T-helper 17 cell (primary cell): Measurements from ENCODE around the gene LSP1. TPM values are rescaled to one million over a fixed set of nuclear protein-coding genes. Genes with fewer than 3 reads are reported as not detected.

Experiments
- ATAC-seq: fragments of 150-1000 bp; cut with Tn5 transposase; 2 replicates; pipeline ENCODE4 v1.10.0; 2021; ENCODE audit warnings: mild to moderate bottlenecking, moderate library complexity
- DNase-seq, 3 donors: peaks; one replicate each; pipeline versions ENCODE4 v3.0.0 to v3.0.0-alpha.2; 2020 to 2021
- H3K9me3 ChIP-seq: one replicate; pipeline ENCODE4 v1.7.0; 2013; ENCODE audit warnings: low read length, mild to moderate bottlenecking; ENCODE audit not compliant: control insufficient read depth, poor library complexity, severe bottlenecking
- H3K27ac Mint-ChIP-seq: one replicate; pipeline ENCODE4 v1.8.0; 2022; ENCODE audit warnings: mild to moderate bottlenecking, moderate library complexity, mixed read lengths
- H3K27me3 Mint-ChIP-seq: one replicate; pipeline ENCODE4 v1.8.0; 2022; ENCODE audit warnings: mixed read lengths
- H3K36me3 Mint-ChIP-seq: one replicate; pipeline ENCODE4 v1.8.0; 2022; ENCODE audit warnings: low read depth, mixed read lengths
- H3K4me1 Mint-ChIP-seq: one replicate; pipeline ENCODE4 v1.8.0; 2022; ENCODE audit warnings: mild to moderate bottlenecking, mixed read lengths
- H3K4me3 Mint-ChIP-seq: one replicate; pipeline ENCODE4 v1.8.0; 2022; ENCODE audit warnings: mild to moderate bottlenecking, moderate library complexity, mixed read lengths
- total RNA-seq, 4 donors: library from RNA in 2 of 4; stranded (reverse) in 2 of 4; gene quantifications; one replicate each; pipeline ENCODE4 v1.2.3 and lab custom pipeline; 2022 to 2026

The LSP1 gene
- total RNA-seq, 2 donors from 2014 or later: 297 to 299 TPM

- Mint-ChIP-seq H3K4me3 (no peak overlapping the region), H3K36me3 (no peaks in the 10 kb centered on the region), H3K27me3 (peaks cover 14% of the 10 kb centered on the region), H3K4me1 (peaks cover 5% of the 10 kb centered on the region), H3K27ac (no peak overlapping the region)
- DNase-seq (no peak), ATAC-seq (no peak)
- no peaks in the 10 kb centered on the region for H3K9me3 ChIP-seq
Measured at GRCh38 chr11:1836011-1836945, 16.6 kb upstream of the LSP1 start.

DNA sequence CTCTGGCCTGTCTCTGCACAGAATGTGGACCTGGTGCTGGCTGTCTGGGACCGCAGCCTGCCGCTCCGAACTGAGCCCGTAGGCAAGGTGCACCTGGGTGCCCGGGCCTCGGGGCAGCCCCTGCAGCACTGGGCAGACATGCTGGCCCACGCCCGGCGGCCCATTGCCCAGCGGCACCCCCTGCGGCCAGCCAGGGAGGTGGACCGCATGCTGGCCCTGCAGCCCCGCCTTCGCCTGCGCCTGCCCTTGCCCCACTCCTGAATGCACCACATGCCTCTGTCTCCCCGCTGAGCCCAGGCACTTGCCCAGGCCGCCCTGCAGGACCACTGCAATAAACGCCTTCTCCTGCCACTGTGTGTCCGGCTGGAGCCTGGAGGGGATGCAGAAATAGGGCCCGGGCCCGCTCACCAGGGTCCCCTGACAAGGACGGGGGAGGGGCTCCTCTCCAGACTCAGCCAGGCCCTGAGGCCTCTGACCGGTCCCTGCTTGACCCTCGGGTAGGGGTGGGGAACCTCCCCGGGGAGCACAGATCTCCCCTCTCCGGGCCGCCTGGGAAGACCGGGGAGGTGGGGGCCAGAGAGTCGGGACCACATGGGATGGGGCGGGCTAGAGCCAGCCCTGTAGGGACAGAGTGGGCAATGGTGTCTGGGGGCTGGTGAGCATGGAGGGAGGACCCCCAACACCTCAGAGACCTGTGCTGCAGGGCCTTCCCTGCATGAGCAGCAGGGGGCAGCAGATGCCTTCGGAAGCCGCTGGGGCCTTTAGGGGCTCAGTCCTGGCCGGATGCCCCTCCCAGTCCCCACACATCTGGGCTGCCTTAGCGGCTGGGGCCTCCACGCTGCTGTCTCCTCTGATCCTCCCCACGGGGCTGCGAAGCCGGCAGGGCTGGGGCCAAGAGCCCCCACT, 15.5 kb upstream of the LSP1 start:
- no peaks in the 10 kb centered on the region for H3K9me3 ChIP-seq
- DNase-seq (peak; percentile 67 to 72 (median 69)), ATAC-seq (peak; percentile 88)
- no peaks in the 10 kb centered on the region for H3K36me3 Mint-ChIP-seq
- H3K4me3 Mint-ChIP-seq: no peak overlapping the region
- peaks cover 8% of the 10 kb centered on the region for H3K27me3 Mint-ChIP-seq
- no peak overlapping the region for H3K27ac Mint-ChIP-seq
- H3K4me1 Mint-ChIP-seq: peaks cover 3% of the 10 kb centered on the region

- DNase-seq (no peak), ATAC-seq (peak; percentile 24)
- no peaks in the 10 kb centered on the region for H3K9me3 ChIP-seq
- H3K4me3 Mint-ChIP-seq: no peak overlapping the region
- H3K4me1 Mint-ChIP-seq: peaks cover 5% of the 10 kb centered on the region
- H3K36me3 Mint-ChIP-seq: no peaks in the 10 kb centered on the region
- H3K27me3 Mint-ChIP-seq: peaks cover 7% of the 10 kb centered on the region
- no peak overlapping the region for H3K27ac Mint-ChIP-seq
Measured at GRCh38 chr11:1838077-1838425, 14.8 kb upstream of the LSP1 start.

- Mint-ChIP-seq H3K27me3 (peaks cover 2% of the 10 kb centered on the region), H3K4me3 (no peak within 1 kb of the TSS), H3K27ac (no peak within 1 kb of the TSS), H3K36me3 (no peaks in the 10 kb centered on the region), H3K4me1 (peaks cover 10% of the 10 kb centered on the region)
- DNase-seq: no peak
- no peaks in the 10 kb centered on the region for H3K9me3 ChIP-seq
- no peak for ATAC-seq
Measured at GRCh38 chr11:1838426-1839144, 14.3 kb upstream of the LSP1 start, which contains the start of gene TNNI2. TSS of gene TNNI2 (plus strand) at chr11:1838981. CDS start at chr11:1839697, 716 bp downstream.

GRCh38 chr11:1839204-1839923, 13.5 kb upstream of the LSP1 start:
- H3K27ac Mint-ChIP-seq: no peak overlapping the region
- no peaks in the 10 kb centered on the region for H3K27me3 Mint-ChIP-seq
- no peak overlapping the region for H3K4me3 Mint-ChIP-seq
- no peaks in the 10 kb centered on the region for H3K9me3 ChIP-seq
- H3K4me1 Mint-ChIP-seq: peaks cover 18% of the 10 kb centered on the region
- no peaks in the 10 kb centered on the region for H3K36me3 Mint-ChIP-seq
- DNase-seq (no peak), ATAC-seq (no peak)

GRCh38 chr11:1839924-1840779, 12.7 kb upstream of the LSP1 start:
- no peaks in the 10 kb centered on the region for H3K27me3 Mint-ChIP-seq
- no peaks in the 10 kb centered on the region for H3K9me3 ChIP-seq
- ATAC-seq (peak; percentile 25), DNase-seq (no peak)
- no peak overlapping the region for H3K27ac Mint-ChIP-seq
- no peak overlapping the region for H3K4me3 Mint-ChIP-seq
- peaks cover 26% of the 10 kb centered on the region for H3K4me1 Mint-ChIP-seq
- H3K36me3 Mint-ChIP-seq: peaks cover 3% of the 10 kb centered on the region

- no peaks in the 10 kb centered on the region for H3K9me3 ChIP-seq
- Mint-ChIP-seq H3K36me3 (peaks cover 5% of the 10 kb centered on the region), H3K27me3 (no peaks in the 10 kb centered on the region), H3K27ac (no peak overlapping the region), H3K4me1 (peaks cover 32% of the 10 kb centered on the region), H3K4me3 (no peak overlapping the region)
- DNase-seq (no peak), ATAC-seq (no peak)
Measured at GRCh38 chr11:1840780-1841480, 12.0 kb upstream of the LSP1 start.

DNA sequence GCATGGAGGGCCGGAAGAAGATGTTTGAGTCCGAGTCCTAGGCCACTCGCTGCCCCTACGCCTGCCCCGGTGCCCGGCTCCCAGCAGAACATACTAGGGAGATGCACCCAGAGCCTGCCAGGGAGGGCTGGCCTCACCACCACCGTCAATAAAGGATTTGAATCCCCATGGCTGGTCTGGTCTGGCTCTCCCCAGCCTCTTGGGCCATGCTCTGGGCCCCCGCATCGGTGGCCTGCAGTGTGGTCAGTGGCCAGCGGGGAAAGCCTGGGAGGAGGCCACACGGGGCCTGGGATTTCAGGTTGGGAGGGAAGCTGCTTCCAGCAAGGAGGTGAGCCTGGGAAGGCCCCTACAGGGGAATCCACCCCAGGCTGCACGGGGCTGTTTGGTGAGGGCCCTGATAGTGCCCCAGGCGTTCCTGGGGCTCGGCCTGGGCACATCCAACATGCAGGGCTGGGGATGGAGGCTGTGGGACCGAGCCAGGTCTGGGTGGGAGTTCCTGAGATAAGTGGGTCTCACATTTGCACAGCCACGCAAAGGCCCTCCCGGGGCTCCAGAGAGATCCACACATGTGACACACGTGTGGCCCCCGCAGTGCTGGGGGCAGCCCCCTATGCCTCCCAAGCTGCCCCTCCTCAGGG, 11.3 kb upstream of the LSP1 start:
- Mint-ChIP-seq H3K4me3 (no peak overlapping the region), H3K36me3 (peaks cover 5% of the 10 kb centered on the region), H3K27me3 (no peaks in the 10 kb centered on the region), H3K4me1 (peaks cover 35% of the 10 kb centered on the region), H3K27ac (no peak overlapping the region)
- DNase-seq (no peak), ATAC-seq (no peak)
- H3K9me3 ChIP-seq: no peaks in the 10 kb centered on the region

DNA sequence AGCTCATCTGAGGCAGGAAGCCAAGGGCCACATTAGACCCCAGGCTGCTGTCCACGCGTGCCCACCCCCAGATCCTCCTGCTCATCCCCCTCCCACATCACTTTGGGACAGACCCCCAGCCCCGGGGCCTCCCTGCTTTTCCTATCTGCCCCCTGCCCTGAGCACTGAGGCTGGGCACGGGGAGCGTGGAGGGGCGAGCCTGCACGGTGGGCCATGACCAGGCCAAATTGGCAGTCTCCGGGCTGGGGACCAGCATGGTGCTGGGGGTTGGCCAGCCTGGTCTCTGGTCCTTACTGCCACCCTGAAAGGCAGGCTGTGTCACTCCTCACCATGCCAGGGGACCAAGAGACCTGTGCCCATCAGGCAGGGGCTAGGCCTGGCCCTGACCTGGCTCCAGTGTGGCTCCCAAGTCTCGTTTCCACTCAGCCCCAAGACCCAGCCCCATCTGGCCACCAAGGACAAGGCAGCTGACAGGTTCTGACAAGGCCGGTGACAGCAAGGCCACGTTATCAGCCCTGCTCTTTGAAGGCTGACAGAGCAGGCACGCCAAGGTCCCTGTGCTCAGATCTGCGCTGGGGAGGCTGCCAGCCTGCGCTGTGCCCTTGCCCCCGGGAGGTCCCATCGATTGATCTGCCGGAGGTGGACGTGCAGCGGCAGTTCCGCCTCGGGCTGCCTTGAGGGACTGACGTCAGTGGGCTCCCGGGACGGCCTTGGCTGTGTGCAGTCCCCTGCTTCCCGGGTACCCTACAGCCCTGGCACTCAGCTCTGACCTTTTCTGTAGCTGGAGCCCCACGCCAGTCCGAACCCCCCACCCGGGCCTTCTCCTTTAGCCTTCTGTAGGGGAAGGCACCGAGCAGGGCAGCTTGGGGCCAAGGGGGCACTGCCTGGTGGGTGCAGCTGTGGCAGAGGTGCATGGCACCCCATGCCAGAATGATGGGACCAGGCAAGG, 10.5 kb upstream of the LSP1 start:
- DNase-seq: no peak
- Mint-ChIP-seq H3K4me1 (peaks cover 38% of the 10 kb centered on the region), H3K27ac (peak overlapping the region; percentile 100), H3K36me3 (peaks cover 5% of the 10 kb centered on the region), H3K27me3 (no peaks in the 10 kb centered on the region), H3K4me3 (no peak overlapping the region)
- no peak for ATAC-seq
- no peaks in the 10 kb centered on the region for H3K9me3 ChIP-seq

GRCh38 chr11:1843098-1843473, 9.8 kb upstream of the LSP1 start:
- ATAC-seq (no peak), DNase-seq (no peak)
- H3K27me3 Mint-ChIP-seq: no peaks in the 10 kb centered on the region
- H3K27ac Mint-ChIP-seq: peak overlapping the region; percentile 100
- peaks cover 43% of the 10 kb centered on the region for H3K4me1 Mint-ChIP-seq
- no peaks in the 10 kb centered on the region for H3K9me3 ChIP-seq
- H3K4me3 Mint-ChIP-seq: peak overlapping the region; percentile 98
- H3K36me3 Mint-ChIP-seq: peaks cover 5% of the 10 kb centered on the region
